ENCODE measurements around the gene UBQLN3. TPM values are rescaled to one million over a fixed set of nuclear protein-coding genes. Genes with fewer than 3 reads are reported as not detected.

The UBQLN3 gene
- total and polyA plus RNA-seq, 2 of the 13 experiments (the other 11 are each of a cell fraction or from before 2014, with no cell fraction given) = 0.08 TPM; not detected in 1

DNA sequence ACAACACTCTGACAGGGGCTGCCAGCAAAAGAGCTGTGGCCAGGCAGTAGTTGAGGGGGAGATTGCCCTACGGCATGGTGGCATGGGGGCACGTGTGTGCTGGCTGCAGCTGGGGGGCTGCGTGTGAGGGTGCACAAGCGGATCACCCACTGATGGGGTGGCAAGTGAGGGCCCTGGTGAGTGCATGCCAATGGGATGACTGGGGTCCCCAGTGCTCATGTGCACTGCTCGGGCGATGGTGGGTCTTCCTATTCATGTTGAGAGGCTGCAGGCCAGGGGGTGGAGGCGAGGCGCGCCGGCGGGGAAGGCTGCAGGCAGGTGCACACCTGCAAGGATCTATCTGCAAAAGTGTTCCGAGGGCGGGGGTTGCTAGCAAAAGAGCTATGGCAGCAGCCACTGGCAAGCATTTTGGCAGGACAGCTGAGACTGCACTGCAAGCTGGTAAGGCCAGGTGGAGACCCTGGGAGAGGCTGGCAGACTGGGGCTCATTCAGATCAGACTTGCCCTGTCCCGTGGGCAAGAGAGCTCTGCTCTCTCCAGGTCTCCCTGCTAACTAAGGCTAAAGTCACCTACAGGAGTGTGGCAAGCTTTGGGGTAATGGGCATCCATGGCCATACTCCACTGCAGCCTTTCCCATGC is 48.7 kb downstream of the UBQLN3 start:
- FAIRE-seq = no peak
- ChIA-PET CTCF (ENCODE audit: low intra/inter-chr PET ratio, low total read pairs) (no interaction called here), POLR2A (no interaction called here)
- DNase-seq (ENCODE audit: low spot score) = no peak
- BruUV-seq (replicated peaks) = no TSS peak
- Histone ChIP-seq H3K4me2 (ENCODE audit: low read depth, low read length) (no peak overlapping the region), H3K27ac (ENCODE audit: extremely low read length, insufficient read depth, low read length) (no peak overlapping the region), H3K36me3 (replicated peaks in 1 of 2; ENCODE audit: control insufficient read depth in 1 of 2, insufficient read depth in 2 of 2, low read length in 2 of 2) (no peaks in the 10 kb centered on the region), H2AFZ (ENCODE audit: low read length) (no peak overlapping the region), H3K4me1 (ENCODE audit: insufficient read depth, low read length) (no peaks in the 10 kb centered on the region), H4K20me1 (ENCODE audit: insufficient read depth, low read length) (no peaks in the 10 kb centered on the region), H3K9ac (ENCODE audit: insufficient read depth, low read depth, low read length) (no peak overlapping the region), H3K9me3 (ENCODE audit: low read length) (no peaks in the 10 kb centered on the region), H3K4me3 (replicated peaks in 1 of 3; ENCODE audit: insufficient read depth in 1 of 3, low read depth in 2 of 3, low read length in 3 of 3) (no peak overlapping the region), H3K79me2 (ENCODE audit: insufficient read depth, low read length) (no peaks in the 10 kb centered on the region), H3K27me3 (ENCODE audit: control insufficient read depth in 1 of 2, insufficient read depth in 2 of 2, low read length in 2 of 2) (no peaks in the 10 kb centered on the region)
- TF ChIP-seq MAFF (IDR thresholded peaks at IDR 0.05; ENCODE audit: low read depth, low read length) (no peak), ZNF75D (CRISPR knock-in tag; IDR thresholded peaks at IDR 0.05; ENCODE audit: borderline replicate concordance) (no peak), ZNF724P (CRISPR knock-in tag; IDR thresholded peaks at IDR 0.05; ENCODE audit: borderline replicate concordance) (no peak), ONECUT2 (CRISPR knock-in tag; IDR thresholded peaks at IDR 0.05) (no peak), YEATS4 (CRISPR knock-in tag; IDR thresholded peaks at IDR 0.05; ENCODE audit: borderline replicate concordance) (no peak), ZNF746 (CRISPR knock-in tag; IDR thresholded peaks at IDR 0.05) (no peak), ZNF670 (CRISPR knock-in tag; IDR thresholded peaks at IDR 0.05; ENCODE audit: borderline replicate concordance) (no peak), DR1 (CRISPR knock-in tag; IDR thresholded peaks at IDR 0.05) (no peak), ZNF549 (CRISPR knock-in tag; IDR thresholded peaks at IDR 0.05) (no peak), ZNF12 (CRISPR knock-in tag; IDR thresholded peaks at IDR 0.05) (no peak), FOXK1 (CRISPR knock-in tag; IDR thresholded peaks at IDR 0.05; ENCODE audit: borderline replicate concordance, low read depth) (no peak), RFX1 (IDR thresholded peaks at IDR 0.05) (no peak)
- TF ChIP-seq, protein P1, sequence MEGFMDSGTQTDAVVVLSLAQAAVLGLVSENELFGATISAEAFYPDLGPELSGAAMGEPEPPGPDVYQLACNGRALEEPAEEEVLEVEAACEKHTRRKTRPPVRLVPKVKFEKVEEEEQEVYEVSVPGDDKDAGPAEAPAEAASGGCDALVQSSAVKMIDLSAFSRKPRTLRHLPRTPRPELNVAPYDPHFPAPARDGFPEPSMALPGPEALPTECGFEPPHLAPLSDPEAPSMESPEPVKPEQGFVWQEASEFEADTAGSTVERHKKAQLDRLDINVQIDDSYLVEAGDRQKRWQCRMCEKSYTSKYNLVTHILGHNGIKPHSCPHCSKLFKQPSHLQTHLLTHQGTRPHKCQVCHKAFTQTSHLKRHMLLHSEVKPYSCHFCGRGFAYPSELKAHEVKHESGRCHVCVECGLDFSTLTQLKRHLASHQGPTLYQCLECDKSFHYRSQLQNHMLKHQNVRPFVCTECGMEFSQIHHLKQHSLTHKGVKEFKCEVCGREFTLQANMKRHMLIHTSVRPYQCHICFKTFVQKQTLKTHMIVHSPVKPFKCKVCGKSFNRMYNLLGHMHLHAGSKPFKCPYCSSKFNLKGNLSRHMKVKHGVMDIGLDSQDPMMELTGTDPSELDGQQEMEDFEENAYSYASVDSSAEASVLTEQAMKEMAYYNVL (CRISPR knock-in tag; IDR thresholded peaks at IDR 0.05; ENCODE audit: borderline replicate concordance) = no peak
- TF ChIP-seq, protein P2, sequence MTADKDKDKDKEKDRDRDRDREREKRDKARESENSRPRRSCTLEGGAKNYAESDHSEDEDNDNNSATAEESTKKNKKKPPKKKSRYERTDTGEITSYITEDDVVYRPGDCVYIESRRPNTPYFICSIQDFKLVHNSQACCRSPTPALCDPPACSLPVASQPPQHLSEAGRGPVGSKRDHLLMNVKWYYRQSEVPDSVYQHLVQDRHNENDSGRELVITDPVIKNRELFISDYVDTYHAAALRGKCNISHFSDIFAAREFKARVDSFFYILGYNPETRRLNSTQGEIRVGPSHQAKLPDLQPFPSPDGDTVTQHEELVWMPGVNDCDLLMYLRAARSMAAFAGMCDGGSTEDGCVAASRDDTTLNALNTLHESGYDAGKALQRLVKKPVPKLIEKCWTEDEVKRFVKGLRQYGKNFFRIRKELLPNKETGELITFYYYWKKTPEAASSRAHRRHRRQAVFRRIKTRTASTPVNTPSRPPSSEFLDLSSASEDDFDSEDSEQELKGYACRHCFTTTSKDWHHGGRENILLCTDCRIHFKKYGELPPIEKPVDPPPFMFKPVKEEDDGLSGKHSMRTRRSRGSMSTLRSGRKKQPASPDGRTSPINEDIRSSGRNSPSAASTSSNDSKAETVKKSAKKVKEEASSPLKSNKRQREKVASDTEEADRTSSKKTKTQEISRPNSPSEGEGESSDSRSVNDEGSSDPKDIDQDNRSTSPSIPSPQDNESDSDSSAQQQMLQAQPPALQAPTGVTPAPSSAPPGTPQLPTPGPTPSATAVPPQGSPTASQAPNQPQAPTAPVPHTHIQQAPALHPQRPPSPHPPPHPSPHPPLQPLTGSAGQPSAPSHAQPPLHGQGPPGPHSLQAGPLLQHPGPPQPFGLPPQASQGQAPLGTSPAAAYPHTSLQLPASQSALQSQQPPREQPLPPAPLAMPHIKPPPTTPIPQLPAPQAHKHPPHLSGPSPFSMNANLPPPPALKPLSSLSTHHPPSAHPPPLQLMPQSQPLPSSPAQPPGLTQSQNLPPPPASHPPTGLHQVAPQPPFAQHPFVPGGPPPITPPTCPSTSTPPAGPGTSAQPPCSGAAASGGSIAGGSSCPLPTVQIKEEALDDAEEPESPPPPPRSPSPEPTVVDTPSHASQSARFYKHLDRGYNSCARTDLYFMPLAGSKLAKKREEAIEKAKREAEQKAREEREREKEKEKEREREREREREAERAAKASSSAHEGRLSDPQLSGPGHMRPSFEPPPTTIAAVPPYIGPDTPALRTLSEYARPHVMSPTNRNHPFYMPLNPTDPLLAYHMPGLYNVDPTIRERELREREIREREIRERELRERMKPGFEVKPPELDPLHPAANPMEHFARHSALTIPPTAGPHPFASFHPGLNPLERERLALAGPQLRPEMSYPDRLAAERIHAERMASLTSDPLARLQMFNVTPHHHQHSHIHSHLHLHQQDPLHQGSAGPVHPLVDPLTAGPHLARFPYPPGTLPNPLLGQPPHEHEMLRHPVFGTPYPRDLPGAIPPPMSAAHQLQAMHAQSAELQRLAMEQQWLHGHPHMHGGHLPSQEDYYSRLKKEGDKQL (CRISPR knock-in tag; IDR thresholded peaks at IDR 0.05; ENCODE audit: low read depth) = no peak
- WGBS (ENCODE audit: low lambda C conversion rate) = 13% methylated on average over 4 of the region's 14 CpGs
- in situ Hi-C loops (cut with HindIII; ENCODE audit: extremely low pct_ligation_motif_present, low pct_unique_long_range_greater_than_20kb) = no loop called here
- no peak for ATAC-seq
- intact Hi-C loops (cut with micrococcal nuclease; ENCODE audit: unreplicated experiment) = no loop called here
